NCI-H446 (cell line): Measurements from ENCODE around the gene KLHL36.
A peak's percentile ranks its signal among the peaks of the same experiment; 100 is the strongest.

Experiments used
- DNase-seq, 2 experiments: peaks; one replicate each; lab custom pipeline; 2025; lab: John Stamatoyannopoulos, UW

Gene KLHL36

GRCh38 chr16:84699147-84699711, 50.9 kb downstream of the KLHL36 start:
- no peak for DNase-seq

- DNase-seq: peak; percentile 2 to 68
Observed at GRCh38 chr16:84699712-84700445, 51.6 kb downstream of the KLHL36 start, which contains the start of gene USP10. TSS of gene USP10 (plus strand) at chr16:84700000. CDS start at chr16:84700091, 91 bp downstream.

- no peak for DNase-seq
Observed at GRCh38 chr16:84700446-84701300, 52.4 kb downstream of the KLHL36 start.

GRCh38 chr16:84703681-84704080, 55.4 kb downstream of the KLHL36 start:
- DNase-seq: no peak

- DNase-seq: no peak
Observed at GRCh38 chr16:84704253-84704652, 55.9 kb downstream of the KLHL36 start.

GRCh38 chr16:84706856-84707255, 58.5 kb downstream of the KLHL36 start:
- DNase-seq: no peak

GRCh38 chr16:84709609-84710008, 61.3 kb downstream of the KLHL36 start:
- no peak for DNase-seq

GRCh38 chr16:84710686-84711085, 62.4 kb downstream of the KLHL36 start:
- DNase-seq: no peak
